Measurements from ENCODE around the gene UBE2Q2. TPM values are rescaled to one million over a fixed set of nuclear protein-coding genes. Genes with fewer than 3 reads are reported as not detected.

The UBE2Q2 gene
- total RNA-seq, 1 experiment from 2014 or later = 59.4 TPM

- DNase-seq (ENCODE audit: low read depth) = no peak
These were observed 80.5 kb downstream of the UBE2Q2 start for GRCh38 chr15:75923756-75924155.

GRCh38 chr15:75924576-75924975, 81.3 kb downstream of the UBE2Q2 start:
- DNase-seq (ENCODE audit: low read depth) = no peak

- no peak for DNase-seq (ENCODE audit: low read depth)
These were observed 82.2 kb downstream of the UBE2Q2 start for GRCh38 chr15:75925440-75925839.

- no peak for DNase-seq (ENCODE audit: low read depth)
These were observed 83.7 kb downstream of the UBE2Q2 start for GRCh38 chr15:75926931-75927330.

GRCh38 chr15:75927601-75928000, 84.4 kb downstream of the UBE2Q2 start:
- DNase-seq (ENCODE audit: low read depth) = no peak

GRCh38 chr15:75928680-75929608, 85.7 kb downstream of the UBE2Q2 start:
- DNase-seq (ENCODE audit: low read depth) = peak; percentile 24

- DNase-seq (ENCODE audit: low read depth) = no peak
These were observed 86.7 kb downstream of the UBE2Q2 start for GRCh38 chr15:75929799-75930565.

- no peak for DNase-seq (ENCODE audit: low read depth)
These were observed 87.6 kb downstream of the UBE2Q2 start for GRCh38 chr15:75930866-75931265.

GRCh38 chr15:75942464-75942863, 99.2 kb downstream of the UBE2Q2 start:
- DNase-seq (ENCODE audit: low read depth) = no peak

GRCh38 chr15:75943246-75943645, 100.0 kb downstream of the UBE2Q2 start:
- DNase-seq (ENCODE audit: low read depth) = no peak

- DNase-seq (ENCODE audit: low read depth) = no peak
These were observed 100.5 kb downstream of the UBE2Q2 start for GRCh38 chr15:75943713-75944215.

- DNase-seq (ENCODE audit: low read depth) = peak; percentile 33
These were observed 102.7 kb downstream of the UBE2Q2 start for GRCh38 chr15:75945953-75946352.

GRCh38 chr15:75947092-75947491, 103.8 kb downstream of the UBE2Q2 start:
- DNase-seq (ENCODE audit: low read depth) = peak; percentile 70

GRCh38 chr15:75948761-75949296, 105.6 kb downstream of the UBE2Q2 start:
- no peak for DNase-seq (ENCODE audit: low read depth)

Other genes starting within 250 kb of the UBE2Q2 start
- 34.3 and 43.9 TPM in 2 replicates for gene SNUPN, start 217.7 kb upstream of the UBE2Q2 start, total RNA-seq (2014; rRNA removed)
- gene IMP3, start 203.2 kb upstream of the UBE2Q2 start, total RNA-seq (2014; rRNA removed) = 155 and 164 TPM in 2 replicates
- 15.5 and 18.3 TPM in 2 replicates for gene SNX33, start 195.5 kb upstream of the UBE2Q2 start, total RNA-seq (2014; rRNA removed)
- 16.4 and 21.0 TPM in 2 replicates for gene CSPG4, start 130.6 kb upstream of the UBE2Q2 start, total RNA-seq (2014; rRNA removed)
- gene FBXO22, start 60.4 kb downstream of the UBE2Q2 start, total RNA-seq (2014; rRNA removed) = 40.3 and 46.3 TPM in 2 replicates
- gene NRG4, start 169.0 kb downstream of the UBE2Q2 start, total RNA-seq (2014; rRNA removed) = not detected in 2 replicates
- not detected in 2 replicates for gene TMEM266, start 216.5 kb downstream of the UBE2Q2 start, total RNA-seq (2014; rRNA removed)